Stimulated activated CD8-positive, alpha-beta memory T cell treated with anti-CD3 and anti-CD28 coated beads, Interleukin-2, amount 100 ng/mL, for 1 hour (primary cell): ENCODE results near the gene ERBIN.
A peak's percentile ranks its signal among the peaks of the same experiment; 100 is the strongest.
"Not testable (repeated sequence)": the region's sequence is repeated elsewhere in the genome, so short reads cannot be mapped to it uniquely, and the experiment has no call there.

Source experiments
- DNase-seq, 2 donors: peaks; one replicate each; pipeline ENCODE4 v3.0.0-alpha.2; 2020; ENCODE audit warnings: low read depth in 2 of 2

The ERBIN gene

GRCh38 chr5:65957703-65958102 is 31.3 kb downstream of the ERBIN start:
- not testable (repeated sequence) for DNase-seq

- peak in 1 of 2 donors; percentile 2 for DNase-seq
These were observed 35.3 kb downstream of the ERBIN start for GRCh38 chr5:65961633-65962032.

GRCh38 chr5:65967288-65968066 is 41.1 kb downstream of the ERBIN start:
- DNase-seq: no peak

- DNase-seq: no peak
These were observed 43.4 kb downstream of the ERBIN start for GRCh38 chr5:65969539-65970393.

- no peak for DNase-seq
These were observed 44.3 kb downstream of the ERBIN start for GRCh38 chr5:65970481-65971367.

GRCh38 chr5:65971643-65972042 is 45.3 kb downstream of the ERBIN start:
- no peak for DNase-seq

- DNase-seq: not testable (repeated sequence)
These were observed 46.5 kb downstream of the ERBIN start for GRCh38 chr5:65972896-65973295.

GRCh38 chr5:65978251-65978650 is 51.9 kb downstream of the ERBIN start:
- no peak for DNase-seq

- no peak for DNase-seq
These were observed 55.2 kb downstream of the ERBIN start for GRCh38 chr5:65981548-65981947.

- no peak for DNase-seq
These were observed 55.7 kb downstream of the ERBIN start for GRCh38 chr5:65981969-65982619.

- DNase-seq: no peak
These were observed 56.3 kb downstream of the ERBIN start for GRCh38 chr5:65982635-65983034.

- no peak for DNase-seq
These were observed 57.9 kb downstream of the ERBIN start for GRCh38 chr5:65984098-65984885.

- DNase-seq: no peak
These were observed 59.7 kb downstream of the ERBIN start for GRCh38 chr5:65986050-65986451.

GRCh38 chr5:65986796-65987195 is 60.4 kb downstream of the ERBIN start:
- DNase-seq: no peak

GRCh38 chr5:65987982-65988381 is 61.6 kb downstream of the ERBIN start:
- DNase-seq: no peak

GRCh38 chr5:65989158-65989557 is 62.8 kb downstream of the ERBIN start:
- DNase-seq: no peak

GRCh38 chr5:65992630-65993029 is 66.3 kb downstream of the ERBIN start:
- no peak for DNase-seq

- no peak for DNase-seq
These were observed 67.9 kb downstream of the ERBIN start for GRCh38 chr5:65994117-65994786.

- no peak for DNase-seq
These were observed 72.8 kb downstream of the ERBIN start for GRCh38 chr5:65999061-65999723.
